A673 (cell line): ENCODE data around the gene PDCD7. TPM values are rescaled to one million over a fixed set of nuclear protein-coding genes. Genes with fewer than 3 reads are reported as not detected.

Source experiments
- BruUV-seq: library from RNA; stranded (reverse); fragments of 400-500 nt; replicated peaks from 2 replicates; lab custom pipeline; 2021; lab: Mats Ljungman, UMichigan
- CTCF ChIA-PET: fragments of 300-600 bp; sonication (Branson Sonifier 250); formaldehyde crosslinking; loops from one replicate; lab custom pipeline; 2022; ENCODE audit warnings: antibody characterized with exemption; lab: Charles Lee
- POLR2A ChIA-PET: fragments of 300-600 bp; sonication (Branson Sonifier 250); formaldehyde crosslinking; loops from one replicate; lab custom pipeline; 2022; ENCODE audit warnings: antibody characterized with exemption; ENCODE audit not compliant: low non-redundant PET; lab: Charles Lee
- DNase-seq: peaks from one replicate; pipeline ENCODE4 v3.0.0-alpha.2; 2015; ENCODE audit warnings: low spot score
- H3K27ac ChIP-seq: fragments of 200-600 bp; sonication (generic); 2 replicates; pipeline ENCODE4 v1.5.1; 2016; ENCODE audit warnings: mixed run types, low read depth, mild to moderate bottlenecking, mixed read lengths, antibody characterized with exemption, low read length; ENCODE audit not compliant: poor library complexity, severe bottlenecking
- H3K27me3 ChIP-seq: fragments of 200-600 bp; sonication (generic); replicated peaks from 2 replicates; pipeline ENCODE4 v1.6.1; 2017; ENCODE audit warnings: mixed run types, low read depth, mild to moderate bottlenecking, mixed read lengths, antibody characterized with exemption, low read length; ENCODE audit not compliant: insufficient read depth, poor library complexity
- H3K36me3 ChIP-seq: fragments of 200-600 bp; sonication (generic); 2 replicates; pipeline ENCODE4 v1.6.1; 2016; ENCODE audit warnings: mixed run types, mild to moderate bottlenecking, mixed read lengths, antibody characterized with exemption, low read length; ENCODE audit not compliant: insufficient read depth, poor library complexity, severe bottlenecking
- H3K4me1 ChIP-seq: fragments of 200-600 bp; sonication (generic); 2 replicates; pipeline ENCODE4 v1.6.1; 2017; ENCODE audit warnings: mixed run types, mild to moderate bottlenecking, mixed read lengths, antibody characterized with exemption, low read length; ENCODE audit not compliant: insufficient read depth, poor library complexity, severe bottlenecking
- H3K4me3 ChIP-seq: fragments of 200-600 bp; sonication (generic); 2 replicates; pipeline ENCODE4 v1.5.1; 2016; ENCODE audit warnings: low read depth, mixed run types, mild to moderate bottlenecking, mixed read lengths, low read length; ENCODE audit not compliant: poor library complexity, severe bottlenecking
- H3K9me3 ChIP-seq: fragments of 200-600 bp; sonication (generic); 2 replicates; pipeline ENCODE4 v1.6.1; 2016; ENCODE audit warnings: mixed run types, low read depth, mild to moderate bottlenecking, mixed read lengths, antibody characterized with exemption, low read length; ENCODE audit not compliant: poor library complexity, severe bottlenecking
- EZH2 ChIP-seq: fragments of 200-600 bp; sonication (generic); IDR thresholded peaks from 2 replicates; pipeline ENCODE4 v1.6.1; 2017; ENCODE audit warnings: borderline replicate concordance, low read depth, mild to moderate bottlenecking, mixed read lengths, antibody characterized with exemption, low read length; ENCODE audit not compliant: poor library complexity, severe bottlenecking
- intact Hi-C: fragments of 100-400 bp; cut with micrococcal nuclease; formaldehyde crosslinking; loops from one replicate; pipeline ENCODE4 v1.10.0; 2022; ENCODE audit not compliant: unreplicated experiment
- total RNA-seq: library from RNA; stranded (reverse); gene quantifications from 2 replicates; pipeline ENCODE4 v1.2.3, GENCODE V29; 2021
- TF ChIP-seq, protein P1 (sequence below): fragments of 300-800, 200-600 bp; sonication (generic); conservative IDR thresholded peaks from 2 replicates; pipeline ENCODE4 v1.5.1; 2017; ENCODE audit warnings: low read depth, mild to moderate bottlenecking, antibody characterized with exemption, low read length, moderate library complexity, mixed read lengths

The PDCD7 gene
- total RNA-seq, 1 experiment from 2014 or later = 39.1 TPM

DNA sequence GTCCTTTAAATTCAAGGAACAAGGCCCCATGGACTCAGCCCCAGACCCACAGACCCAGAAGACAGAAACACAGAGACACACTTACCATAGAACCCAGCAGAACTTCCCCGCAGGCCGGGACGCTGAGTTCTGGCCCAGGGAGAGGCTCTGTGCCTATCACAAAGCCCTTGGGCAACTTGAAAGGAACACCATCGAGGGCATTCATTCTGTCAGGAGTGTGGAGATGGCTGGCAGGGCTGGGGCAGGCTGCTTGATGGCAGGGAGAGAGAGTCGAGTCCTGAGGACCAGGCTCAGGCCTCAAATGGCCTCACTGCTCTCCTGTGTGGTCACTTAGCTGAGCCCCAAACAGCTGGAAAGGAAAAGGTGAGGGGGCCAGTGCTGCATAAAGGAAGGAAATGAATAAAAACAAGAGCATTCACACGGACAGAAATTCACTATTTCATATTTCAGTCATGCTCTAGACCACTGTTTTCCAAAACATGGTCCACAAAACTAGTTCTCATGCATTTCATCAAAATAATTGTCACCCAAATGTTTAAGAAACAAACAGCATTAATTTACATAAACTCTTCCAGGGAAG, 27.5 kb downstream of the PDCD7 start:
- no TSS peak for BruUV-seq
- no peak for TF ChIP-seq EZH2
- TF ChIP-seq, protein P1, sequence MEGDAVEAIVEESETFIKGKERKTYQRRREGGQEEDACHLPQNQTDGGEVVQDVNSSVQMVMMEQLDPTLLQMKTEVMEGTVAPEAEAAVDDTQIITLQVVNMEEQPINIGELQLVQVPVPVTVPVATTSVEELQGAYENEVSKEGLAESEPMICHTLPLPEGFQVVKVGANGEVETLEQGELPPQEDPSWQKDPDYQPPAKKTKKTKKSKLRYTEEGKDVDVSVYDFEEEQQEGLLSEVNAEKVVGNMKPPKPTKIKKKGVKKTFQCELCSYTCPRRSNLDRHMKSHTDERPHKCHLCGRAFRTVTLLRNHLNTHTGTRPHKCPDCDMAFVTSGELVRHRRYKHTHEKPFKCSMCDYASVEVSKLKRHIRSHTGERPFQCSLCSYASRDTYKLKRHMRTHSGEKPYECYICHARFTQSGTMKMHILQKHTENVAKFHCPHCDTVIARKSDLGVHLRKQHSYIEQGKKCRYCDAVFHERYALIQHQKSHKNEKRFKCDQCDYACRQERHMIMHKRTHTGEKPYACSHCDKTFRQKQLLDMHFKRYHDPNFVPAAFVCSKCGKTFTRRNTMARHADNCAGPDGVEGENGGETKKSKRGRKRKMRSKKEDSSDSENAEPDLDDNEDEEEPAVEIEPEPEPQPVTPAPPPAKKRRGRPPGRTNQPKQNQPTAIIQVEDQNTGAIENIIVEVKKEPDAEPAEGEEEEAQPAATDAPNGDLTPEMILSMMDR = no peak
- Histone ChIP-seq H3K27ac (no peak overlapping the region), H3K36me3 (no peaks in the 10 kb centered on the region), H3K4me1 (no peaks in the 10 kb centered on the region), H3K4me3 (no peak overlapping the region), H3K9me3 (no peaks in the 10 kb centered on the region), H3K27me3 (no peaks in the 10 kb centered on the region)
- ChIA-PET CTCF (no interaction called here), POLR2A (no interaction called here)
- DNase-seq = no peak
- intact Hi-C loops = no loop called here

DNA sequence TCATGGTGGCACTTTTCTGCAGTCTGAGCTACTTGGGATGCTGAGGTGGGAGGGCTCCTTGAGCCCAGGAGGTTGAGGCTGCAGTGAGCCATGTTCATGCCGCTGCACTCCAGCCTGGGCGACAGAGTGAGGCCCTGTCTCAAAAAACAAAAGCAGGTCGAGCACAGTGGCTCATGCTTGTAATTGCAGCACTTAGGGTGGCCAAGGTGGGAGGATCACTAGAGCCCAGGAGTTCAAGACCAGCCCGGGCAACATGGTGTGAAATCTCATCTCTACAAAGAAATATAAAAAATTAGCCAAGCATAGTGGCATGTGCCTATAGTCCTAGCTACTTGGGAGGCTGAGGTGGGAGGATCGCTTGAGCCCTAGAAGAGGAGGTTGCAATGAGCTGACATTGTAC, 28.6 kb downstream of the PDCD7 start:
- POLR2A ChIA-PET = no interaction called here
- no peaks in the 10 kb centered on the region for H3K27me3 ChIP-seq
- BruUV-seq = no TSS peak
- H3K36me3 ChIP-seq = no peaks in the 10 kb centered on the region
- no peaks in the 10 kb centered on the region for H3K9me3 ChIP-seq
- no peaks in the 10 kb centered on the region for H3K4me1 ChIP-seq
- CTCF ChIA-PET = no interaction called here
- DNase-seq = no peak
- H3K4me3 ChIP-seq = no peak overlapping the region
- H3K27ac ChIP-seq = no peak overlapping the region
- no peak for TF ChIP-seq EZH2
- TF ChIP-seq, protein P1 = no peak
- intact Hi-C loops = no loop called here

DNA sequence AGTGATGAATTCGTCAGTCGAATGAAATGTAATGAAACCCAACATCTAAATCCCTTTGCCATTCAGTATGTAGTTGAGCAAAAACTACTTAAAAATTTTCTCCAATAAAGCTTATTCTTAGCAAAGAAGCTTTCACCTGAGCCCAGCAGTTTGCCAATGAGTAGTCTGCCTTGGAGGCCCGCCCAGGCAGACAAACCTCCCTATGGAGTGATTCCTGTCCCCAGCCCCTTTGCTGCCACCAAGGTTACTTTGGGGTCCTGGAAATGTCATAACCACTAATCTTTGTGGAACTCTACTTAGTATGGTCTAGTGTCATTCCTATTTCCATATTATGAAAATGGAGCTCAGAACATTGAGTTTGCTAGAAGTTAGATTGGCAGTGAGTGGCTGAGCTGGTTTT, 30.7 kb downstream of the PDCD7 start:
- H3K36me3 ChIP-seq = peaks cover 5% of the 10 kb centered on the region
- no peak overlapping the region for H3K27ac ChIP-seq
- H3K9me3 ChIP-seq = no peaks in the 10 kb centered on the region
- TF ChIP-seq, protein P1 = no peak
- TF ChIP-seq EZH2 = no peak
- BruUV-seq = no TSS peak
- ChIA-PET POLR2A (no interaction called here), CTCF (interaction anchor here (1.2 to 1.4 kb wide), 2 partner anchors 16 to 69 kb away, joined by 4 to 6 read pairs; no protein-coding TSS in a partner anchor)
- DNase-seq = no peak
- H3K4me3 ChIP-seq = no peak overlapping the region
- no peaks in the 10 kb centered on the region for H3K27me3 ChIP-seq
- no peaks in the 10 kb centered on the region for H3K4me1 ChIP-seq
- intact Hi-C loops = no loop called here
